CD4-positive, alpha-beta T cell (primary cell): ENCODE measurements around the gene AVPR2. TPM values are rescaled to one million over a fixed set of nuclear protein-coding genes. Genes with fewer than 3 reads are reported as not detected.

Experiments used
- ATAC-seq: fragments of 200-7000 bp; cut with Tn5 transposase; one replicate; pipeline ENCODE4 v1.10.0; 2022; ENCODE audit warnings: mild to moderate bottlenecking; ENCODE audit not compliant: poor library complexity
- CTCF ChIA-PET: fragments of 350-600 bp; sonication (Branson Sonifier 250); formaldehyde crosslinking; loops from one replicate; lab custom pipeline; 2021; ENCODE audit warnings: antibody characterized with exemption, inconsistent platforms; lab: Charles Lee
- POLR2A ChIA-PET: fragments of 350-600 bp; sonication (Branson Sonifier 250); formaldehyde crosslinking; loops from one replicate; lab custom pipeline; 2021; ENCODE audit warnings: antibody characterized with exemption, inconsistent platforms; lab: Charles Lee
- DNase-seq, 14 experiments: peaks; one replicate each; pipeline ENCODE4 v3.0.0-alpha.2; 2013 to 2020; ENCODE audit warnings: mixed read lengths in 2 of 14
- H3K27ac ChIP-seq, 2 donors: one replicate each; pipeline versions ENCODE4 v1.5.1 to v1.7.0; 2013; ENCODE audit warnings: low read length in 2 of 2, low read depth in 1 of 2, mild to moderate bottlenecking in 1 of 2
- H3K27me3 ChIP-seq, 2 experiments: 1 replicate in 1 of 2; 2 replicates in 1 of 2; pipeline versions ENCODE4 v1.6.1 to v1.7.0; 2013; ENCODE audit warnings: low read length in 2 of 2, control low read depth in 1 of 2, mild to moderate bottlenecking in 1 of 2, moderate library complexity in 1 of 2; ENCODE audit not compliant: insufficient read depth in 2 of 2, control insufficient read depth in 1 of 2
- H3K36me3 ChIP-seq: one replicate; pipeline ENCODE4 v1.6.1; 2013; ENCODE audit warnings: low read length, control low read depth; ENCODE audit not compliant: insufficient read depth
- H3K4me1 ChIP-seq: one replicate; pipeline ENCODE4 v1.6.1; 2013; ENCODE audit warnings: low read length, control low read depth; ENCODE audit not compliant: insufficient read depth
- H3K4me3 ChIP-seq: one replicate; pipeline ENCODE4 v1.5.1; 2013; ENCODE audit warnings: mild to moderate bottlenecking, low read length, moderate library complexity
- H3K9me3 ChIP-seq, 2 experiments: 1 replicate in 1 of 2; 2 replicates in 1 of 2; pipeline versions ENCODE4 v1.6.1 to v1.7.0; 2013; ENCODE audit warnings: low read length in 2 of 2, mild to moderate bottlenecking in 2 of 2, control low read depth in 1 of 2, moderate library complexity in 1 of 2; ENCODE audit not compliant: control insufficient read depth in 1 of 2, insufficient read depth in 1 of 2
- H3K27ac Mint-ChIP-seq: one replicate; pipeline ENCODE4 v1.8.0; 2020; ENCODE audit warnings: mixed read lengths
- H3K27me3 Mint-ChIP-seq: one replicate; pipeline ENCODE4 v1.8.0; 2021; ENCODE audit warnings: mixed read lengths
- H3K36me3 Mint-ChIP-seq: one replicate; pipeline ENCODE4 v1.8.0; 2021; ENCODE audit warnings: low read depth, mixed read lengths
- H3K4me1 Mint-ChIP-seq: one replicate; pipeline ENCODE4 v1.8.0; 2021; ENCODE audit warnings: low read depth, mixed read lengths
- H3K4me3 Mint-ChIP-seq: one replicate; pipeline ENCODE4 v1.8.0; 2020; ENCODE audit warnings: mild to moderate bottlenecking, mixed read lengths
- H3K9me3 Mint-ChIP-seq: one replicate; pipeline ENCODE4 v1.8.0; 2020; ENCODE audit warnings: mixed read lengths
- CTCF ChIP-seq: fragments of 200-600 bp; IDR thresholded peaks from one replicate; pipeline ENCODE4 v1.8.0; 2022; ENCODE audit warnings: antibody characterized with exemption, mild to moderate bottlenecking
- intact Hi-C, 2 experiments: fragments of 100-400 bp; cut with DNase I in 1 of 2; cut with micrococcal nuclease in 1 of 2; formaldehyde crosslinking; loops; one replicate each; pipeline versions ENCODE4 v1.15.1 to v1.9.0; 2023 to 2025; cut with DNase I, micrococcal nuclease
- total RNA-seq, 174 experiments: library from RNA in 2 of 174; stranded (reverse) in 2 of 174; gene quantifications; one replicate each; pipeline ENCODE4 v1.2.3 and lab custom pipeline; 2021 to 2026

The AVPR2 gene
- total RNA-seq, 2 experiments from 2014 or later: not detected

- DNase-seq (no peak), ATAC-seq (no peak)
- intact Hi-C loops: no loop called here
- Mint-ChIP-seq H3K36me3 (no peaks in the 10 kb centered on the region), H3K9me3 (no peaks in the 10 kb centered on the region), H3K27ac (no peak overlapping the region), H3K4me1 (no peaks in the 10 kb centered on the region), H3K4me3 (no peak overlapping the region), H3K27me3 (no peaks in the 10 kb centered on the region)
- Histone ChIP-seq H3K4me1 (no peaks in the 10 kb centered on the region), H3K27me3 (no peaks in the 10 kb centered on the region), H3K36me3 (no peaks in the 10 kb centered on the region), H3K9me3 (no peaks in the 10 kb centered on the region), H3K4me3 (no peak overlapping the region), H3K27ac (no peak overlapping the region)
- no peak for TF ChIP-seq CTCF
- CTCF ChIA-PET: no interaction called here
- POLR2A ChIA-PET: no interaction called here
Observed at GRCh38 chrX:153867139-153867538, 37.3 kb upstream of the AVPR2 start.

DNA sequence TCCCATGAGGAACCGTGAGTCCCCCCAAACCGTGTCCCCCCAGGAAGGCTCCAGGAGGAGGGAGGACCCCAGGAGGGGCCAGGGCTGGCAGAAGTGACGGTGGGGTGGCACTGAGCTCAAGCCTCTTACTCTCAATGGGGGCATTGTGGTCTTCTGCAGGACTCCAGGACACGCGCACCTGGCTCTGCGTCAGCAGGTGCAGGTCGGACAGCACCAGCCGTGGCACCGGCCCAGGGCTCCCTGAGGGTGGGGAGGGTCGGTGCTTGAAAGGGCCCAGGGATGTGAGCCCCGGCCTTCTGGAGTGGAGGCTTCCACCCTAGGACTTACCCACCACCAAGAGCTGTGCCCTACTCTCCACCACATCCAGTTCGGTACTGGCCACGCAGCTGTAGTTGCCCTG, 36.8 kb upstream of the AVPR2 start:
- ChIA-PET POLR2A (no interaction called here), CTCF (no interaction called here)
- no peak overlapping the region for H3K4me3 Mint-ChIP-seq
- no peak overlapping the region for H3K27ac Mint-ChIP-seq
- Histone ChIP-seq H3K4me3 (no peak overlapping the region), H3K27me3 (no peaks in the 10 kb centered on the region), H3K4me1 (no peaks in the 10 kb centered on the region), H3K36me3 (no peaks in the 10 kb centered on the region), H3K9me3 (no peaks in the 10 kb centered on the region), H3K27ac (no peak overlapping the region)
- no peak for ATAC-seq
- H3K4me1 Mint-ChIP-seq: no peaks in the 10 kb centered on the region
- H3K9me3 Mint-ChIP-seq: no peaks in the 10 kb centered on the region
- intact Hi-C loops: no loop called here
- no peaks in the 10 kb centered on the region for H3K36me3 Mint-ChIP-seq
- TF ChIP-seq CTCF: no peak
- no peaks in the 10 kb centered on the region for H3K27me3 Mint-ChIP-seq
- DNase-seq: no peak

DNA sequence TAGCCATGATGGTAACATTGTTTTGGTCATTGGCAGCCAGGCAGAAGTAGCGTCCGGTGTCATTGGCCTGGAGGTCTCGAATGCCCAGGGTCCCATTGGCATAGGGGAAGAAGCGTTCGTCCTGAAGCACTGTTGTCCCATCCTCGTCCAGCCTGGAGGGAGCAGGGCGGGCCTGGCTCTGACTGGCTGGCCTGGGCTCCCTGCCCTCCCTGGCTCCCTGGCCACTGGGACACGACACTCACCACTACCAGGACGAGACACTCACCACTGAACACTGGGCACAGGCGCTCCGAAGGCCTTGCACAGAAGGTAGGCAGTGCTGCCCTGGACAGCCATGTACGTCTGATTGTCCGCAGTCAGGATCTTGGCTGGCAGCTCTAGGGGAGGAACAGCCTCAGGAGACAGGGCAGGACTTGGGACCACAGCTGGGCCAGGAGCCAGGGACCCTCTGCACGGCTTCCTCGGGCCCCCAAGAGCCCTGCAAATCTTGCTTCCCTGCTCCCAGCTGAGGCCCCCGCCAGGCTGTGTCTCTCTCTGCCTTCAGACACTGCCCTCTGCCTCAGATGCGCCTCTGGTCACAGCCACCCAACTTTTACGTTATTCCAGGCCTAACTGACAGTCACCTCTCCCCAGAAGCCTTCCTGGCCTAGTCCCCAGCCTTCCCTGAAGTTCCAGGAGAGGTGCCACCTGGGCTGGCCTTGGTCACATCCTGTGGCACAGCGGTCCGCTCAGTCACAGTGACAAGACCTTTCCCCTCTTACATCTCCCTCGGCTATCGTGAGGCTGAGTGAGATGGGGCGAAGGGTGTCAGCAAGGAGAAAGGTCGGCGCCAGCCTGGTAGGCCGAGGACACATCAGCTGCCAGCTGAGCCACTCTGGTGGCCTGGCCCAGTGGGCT, 35.6 kb upstream of the AVPR2 start:
- ChIA-PET POLR2A (no interaction called here), CTCF (no interaction called here)
- Mint-ChIP-seq H3K9me3 (no peaks in the 10 kb centered on the region), H3K27ac (no peak overlapping the region), H3K4me1 (no peaks in the 10 kb centered on the region), H3K4me3 (no peak overlapping the region), H3K27me3 (no peaks in the 10 kb centered on the region), H3K36me3 (no peaks in the 10 kb centered on the region)
- DNase-seq: no peak
- no peak for ATAC-seq
- TF ChIP-seq CTCF: no peak
- intact Hi-C loops: no loop called here
- Histone ChIP-seq H3K36me3 (no peaks in the 10 kb centered on the region), H3K27me3 (no peaks in the 10 kb centered on the region), H3K4me3 (no peak overlapping the region), H3K4me1 (no peaks in the 10 kb centered on the region), H3K9me3 (no peaks in the 10 kb centered on the region), H3K27ac (no peak overlapping the region)
